OCI-LY7 (cell line): ENCODE data around the gene SH3TC2. TPM values are rescaled to one million over a fixed set of nuclear protein-coding genes. Genes with fewer than 3 reads are reported as not detected.

ENCODE experiments used
- BruUV-seq: library from RNA; stranded (reverse); fragments of 400-500 nt; replicated peaks from 2 replicates; lab custom pipeline; 2021; lab: Mats Ljungman, UMichigan
- CTCF ChIA-PET: fragments of 300-600 bp; sonication (Branson Sonifier 250); formaldehyde crosslinking; loops from one replicate; lab custom pipeline; 2022; ENCODE audit warnings: antibody characterized with exemption; ENCODE audit not compliant: unreplicated experiment; lab: Charles Lee
- POLR2A ChIA-PET: fragments of 300-600 bp; sonication (Branson Sonifier 250); formaldehyde crosslinking; loops from one replicate; lab custom pipeline; 2022; ENCODE audit warnings: antibody characterized with exemption; lab: Charles Lee
- DNase-seq: peaks from one replicate; pipeline ENCODE4 v3.0.0-alpha.2; 2015; ENCODE audit warnings: low spot score
- H2AFZ ChIP-seq: fragments of 200-600 bp; sonication (generic), shearing (Covaris generic); 2 replicates; pipeline ENCODE4 v1.6.1; 2014; ENCODE audit warnings: mild to moderate bottlenecking, antibody characterized with exemption, low read length, moderate library complexity
- H3K27ac ChIP-seq: fragments of 200-600 bp; sonication (generic); 2 replicates; pipeline ENCODE4 v1.5.1; 2014; ENCODE audit warnings: mixed run types, low read depth, mild to moderate bottlenecking, moderate library complexity, low read length, inconsistent platforms; ENCODE audit not compliant: poor library complexity, severe bottlenecking
- H3K36me3 ChIP-seq: fragments of 200-600 bp; sonication (generic); 2 replicates; pipeline ENCODE4 v1.6.1; 2014; ENCODE audit warnings: mild to moderate bottlenecking, antibody characterized with exemption, low read length, moderate library complexity, mixed read lengths; ENCODE audit not compliant: insufficient read depth
- H3K4me1 ChIP-seq: fragments of 200-600 bp; sonication (generic); 2 replicates; pipeline ENCODE4 v1.5.1; 2014; ENCODE audit warnings: mild to moderate bottlenecking, low read length; ENCODE audit not compliant: insufficient read depth, poor library complexity, severe bottlenecking
- H3K4me2 ChIP-seq: fragments of 200-600 bp; sonication (generic); 2 replicates; pipeline ENCODE4 v1.6.1; 2014; ENCODE audit warnings: mild to moderate bottlenecking, low read length
- H3K4me3 ChIP-seq: fragments of 200-600 bp; sonication (generic); 2 replicates; pipeline ENCODE4 v1.5.1; 2014; ENCODE audit warnings: mild to moderate bottlenecking, low read depth, low read length; ENCODE audit not compliant: poor library complexity, severe bottlenecking
- H3K79me2 ChIP-seq: fragments of 200-600 bp; sonication (generic); 2 replicates; pipeline ENCODE4 v1.6.1; 2016; ENCODE audit warnings: low read depth, mild to moderate bottlenecking, low read length, moderate library complexity, mixed read lengths; ENCODE audit not compliant: insufficient read depth
- H3K9me2 ChIP-seq: fragments of 200-600 bp; sonication (generic); 2 replicates; pipeline ENCODE4 v1.6.1; 2016; ENCODE audit warnings: mild to moderate bottlenecking, low read length, mixed read lengths; ENCODE audit not compliant: insufficient read depth
- H3K9me3 ChIP-seq: fragments of 200-600 bp; sonication (generic); 2 replicates; pipeline ENCODE4 v1.6.1; 2014; ENCODE audit warnings: mild to moderate bottlenecking, mixed run types, low read length, mixed read lengths
- H4K20me1 ChIP-seq: fragments of 200-600 bp; sonication (generic); 2 replicates; pipeline ENCODE4 v1.6.1; 2014; ENCODE audit warnings: mild to moderate bottlenecking, antibody characterized with exemption, low read length, moderate library complexity, mixed read lengths; ENCODE audit not compliant: insufficient read depth
- EZH2phosphoT487 ChIP-seq: fragments of 200-600 bp; sonication (generic); IDR thresholded peaks from 2 replicates; pipeline ENCODE4 v1.6.1; 2018; ENCODE audit warnings: low read depth, borderline replicate concordance, mild to moderate bottlenecking, mixed run types, antibody characterized with exemption, low read length, moderate library complexity, mixed read lengths
- intact Hi-C: fragments of 100-400 bp; cut with micrococcal nuclease; formaldehyde crosslinking; loops from one replicate; pipeline ENCODE4 v1.10.0; 2022; ENCODE audit not compliant: unreplicated experiment
- total RNA-seq, 2 experiments: library from RNA; depleted of rRNA in 1 of 2; stranded (reverse); fragments of >200 nt in 1 of 2; shearing (Covaris generic) in 1 of 2; gene quantifications; 2 replicates each; pipeline ENCODE4 v1.2.3, GENCODE V29; 2014 to 2022
- TF ChIP-seq, protein P1 (sequence below): fragments of 200-600 bp; sonication (generic); conservative IDR thresholded peaks from 2 replicates; pipeline ENCODE4 v1.5.1; 2014; ENCODE audit warnings: mild to moderate bottlenecking, antibody characterized with exemption, low read length, moderate library complexity, mixed read lengths

SH3TC2 gene
- total RNA-seq, 2 experiments from 2014 or later = not detected

DNA sequence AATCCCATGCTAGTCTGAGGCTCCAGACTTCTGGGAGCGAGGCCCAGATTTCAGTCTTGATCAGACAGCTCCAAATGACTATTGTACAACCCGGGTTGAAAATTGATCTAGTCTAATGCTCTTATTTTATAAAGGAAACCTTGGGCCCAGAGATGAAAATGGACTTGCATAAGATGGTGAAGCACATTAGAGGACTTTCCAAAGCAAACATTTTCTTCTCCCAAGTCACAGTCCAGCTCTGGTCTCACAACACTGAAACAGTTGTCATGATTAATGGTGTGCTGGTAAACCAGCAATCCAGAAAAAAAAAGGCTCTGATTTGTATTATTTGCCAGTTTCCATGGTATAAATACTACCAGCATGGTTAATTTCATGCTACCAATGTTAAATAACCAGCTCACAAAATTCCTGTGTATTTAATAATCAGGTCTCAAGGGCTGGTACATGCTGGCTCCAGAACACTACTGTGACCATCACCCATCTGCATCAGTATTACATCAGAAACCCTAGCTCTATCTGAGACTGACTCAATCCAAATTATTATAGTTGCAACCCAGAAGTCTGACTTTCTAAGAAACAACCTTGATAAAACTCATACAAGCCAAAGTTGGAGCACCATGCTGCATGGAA, 45.9 kb upstream of the SH3TC2 start:
- ChIA-PET CTCF (no interaction called here), POLR2A (no interaction called here)

DNA sequence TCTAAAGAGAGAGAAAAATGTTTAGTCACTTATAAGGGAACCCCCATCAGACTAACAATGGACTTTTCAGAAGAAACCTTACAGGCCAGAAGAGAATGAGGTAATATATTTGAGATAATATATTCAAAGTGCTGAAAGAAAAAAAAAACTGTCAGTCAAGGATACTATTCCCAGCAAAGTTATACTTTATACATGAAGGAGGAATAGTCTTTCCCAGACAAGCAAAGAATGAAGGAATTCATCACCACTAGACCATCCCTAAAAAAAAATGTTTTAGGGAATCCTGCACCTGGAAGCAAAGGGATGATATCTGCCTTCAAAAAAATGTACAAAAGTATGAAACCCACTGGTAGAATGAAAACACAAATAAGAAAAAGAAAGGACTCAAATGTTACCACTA, 37.5 kb upstream of the SH3TC2 start:
- H3K4me2 ChIP-seq = no peak overlapping the region
- no peaks in the 10 kb centered on the region for H3K36me3 ChIP-seq
- TF ChIP-seq EZH2phosphoT487 = no peak
- TF ChIP-seq, protein P1, sequence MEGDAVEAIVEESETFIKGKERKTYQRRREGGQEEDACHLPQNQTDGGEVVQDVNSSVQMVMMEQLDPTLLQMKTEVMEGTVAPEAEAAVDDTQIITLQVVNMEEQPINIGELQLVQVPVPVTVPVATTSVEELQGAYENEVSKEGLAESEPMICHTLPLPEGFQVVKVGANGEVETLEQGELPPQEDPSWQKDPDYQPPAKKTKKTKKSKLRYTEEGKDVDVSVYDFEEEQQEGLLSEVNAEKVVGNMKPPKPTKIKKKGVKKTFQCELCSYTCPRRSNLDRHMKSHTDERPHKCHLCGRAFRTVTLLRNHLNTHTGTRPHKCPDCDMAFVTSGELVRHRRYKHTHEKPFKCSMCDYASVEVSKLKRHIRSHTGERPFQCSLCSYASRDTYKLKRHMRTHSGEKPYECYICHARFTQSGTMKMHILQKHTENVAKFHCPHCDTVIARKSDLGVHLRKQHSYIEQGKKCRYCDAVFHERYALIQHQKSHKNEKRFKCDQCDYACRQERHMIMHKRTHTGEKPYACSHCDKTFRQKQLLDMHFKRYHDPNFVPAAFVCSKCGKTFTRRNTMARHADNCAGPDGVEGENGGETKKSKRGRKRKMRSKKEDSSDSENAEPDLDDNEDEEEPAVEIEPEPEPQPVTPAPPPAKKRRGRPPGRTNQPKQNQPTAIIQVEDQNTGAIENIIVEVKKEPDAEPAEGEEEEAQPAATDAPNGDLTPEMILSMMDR = no peak
- H3K9me2 ChIP-seq = no peaks in the 10 kb centered on the region
- no TSS peak for BruUV-seq
- H3K4me1 ChIP-seq = no peaks in the 10 kb centered on the region
- DNase-seq = no peak
- POLR2A ChIA-PET = no interaction called here
- no peak overlapping the region for H3K27ac ChIP-seq
- H3K79me2 ChIP-seq = no peaks in the 10 kb centered on the region
- no peak overlapping the region for H2AFZ ChIP-seq
- intact Hi-C loops = no loop called here
- H3K9me3 ChIP-seq = no peaks in the 10 kb centered on the region
- CTCF ChIA-PET = no interaction called here
- no peak overlapping the region for H3K4me3 ChIP-seq
- no peaks in the 10 kb centered on the region for H4K20me1 ChIP-seq

More for the DNA sequence above, 45.9 kb upstream of the SH3TC2 start:
- H3K4me3 ChIP-seq = no peak overlapping the region
- no peak for DNase-seq
- no peaks in the 10 kb centered on the region for H3K79me2 ChIP-seq
- H3K4me2 ChIP-seq = no peak overlapping the region
- no TSS peak for BruUV-seq
- TF ChIP-seq, protein P1 = no peak
- no peak for TF ChIP-seq EZH2phosphoT487
- no peaks in the 10 kb centered on the region for H4K20me1 ChIP-seq
- no peaks in the 10 kb centered on the region for H3K36me3 ChIP-seq
- H3K27ac ChIP-seq = no peak overlapping the region
- no peaks in the 10 kb centered on the region for H3K9me3 ChIP-seq
- H2AFZ ChIP-seq = no peak overlapping the region
- H3K4me1 ChIP-seq = no peaks in the 10 kb centered on the region
- intact Hi-C loops = no loop called here
- no peaks in the 10 kb centered on the region for H3K9me2 ChIP-seq

DNA sequence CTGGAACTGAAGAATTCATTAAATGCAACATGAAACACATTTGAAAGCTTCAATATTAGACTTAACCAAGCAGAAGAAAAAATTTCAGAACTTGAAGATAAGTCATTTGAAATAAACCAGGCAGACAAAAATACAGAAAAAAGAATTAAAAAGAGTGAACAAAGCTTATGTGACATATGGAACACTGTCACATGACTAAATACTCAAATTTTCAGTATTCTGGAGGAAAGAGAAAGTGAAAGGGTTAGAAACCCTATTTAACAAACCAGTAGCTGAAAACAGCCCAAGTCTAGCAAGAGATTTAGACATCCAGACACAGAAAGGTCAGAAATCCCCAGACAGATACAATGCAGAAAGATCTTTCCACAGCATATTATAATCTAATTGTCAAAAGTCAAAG, 37.1 kb upstream of the SH3TC2 start:
- POLR2A ChIA-PET = interaction anchor here (0.6 kb wide), 1 partner anchor 23 kb away, joined by 3 read pairs; no protein-coding TSS in a partner anchor
- no peak for DNase-seq
- intact Hi-C loops = no loop called here

More for the DNA sequence above, 37.1 kb upstream of the SH3TC2 start:
- Histone ChIP-seq H2AFZ (no peak overlapping the region), H3K79me2 (no peaks in the 10 kb centered on the region), H3K4me2 (no peak overlapping the region), H3K9me2 (no peaks in the 10 kb centered on the region), H3K36me3 (no peaks in the 10 kb centered on the region), H3K4me3 (no peak overlapping the region), H3K4me1 (no peaks in the 10 kb centered on the region), H4K20me1 (no peaks in the 10 kb centered on the region), H3K9me3 (no peaks in the 10 kb centered on the region), H3K27ac (no peak overlapping the region)
- CTCF ChIA-PET = no interaction called here
- no TSS peak for BruUV-seq
- TF ChIP-seq, protein P1 = no peak
- no peak for TF ChIP-seq EZH2phosphoT487
